ENCODE results near the gene ATAD1. TPM values are rescaled to one million over a fixed set of nuclear protein-coding genes. Genes with fewer than 3 reads are reported as not detected.
A peak's percentile ranks its signal among the peaks of the same experiment; 100 is the strongest.
"Not testable (repeated sequence)": the region's sequence is repeated elsewhere in the genome, so short reads cannot be mapped to it uniquely, and the experiment has no call there.

Gene ATAD1
- total RNA-seq, 1 experiment from 2014 or later: 18.0 TPM

GRCh38 chr10:87803328-87803727, 14.7 kb downstream of the ATAD1 start:
- no peak for DNase-seq (ENCODE audit: low spot score)

- not testable (repeated sequence) for DNase-seq (ENCODE audit: low spot score)
Observed at GRCh38 chr10:87801813-87802435, 16.1 kb downstream of the ATAD1 start.

- DNase-seq (ENCODE audit: low spot score): no peak
Observed at GRCh38 chr10:87799860-87800259, 18.2 kb downstream of the ATAD1 start.

GRCh38 chr10:87798082-87798481, 19.9 kb downstream of the ATAD1 start:
- DNase-seq (ENCODE audit: low spot score): no peak

- no peak for DNase-seq (ENCODE audit: low spot score)
Observed at GRCh38 chr10:87794285-87794684, 23.7 kb downstream of the ATAD1 start.

- no peak for DNase-seq (ENCODE audit: low spot score)
Observed at GRCh38 chr10:87790185-87790584, 27.8 kb downstream of the ATAD1 start.

- no peak for DNase-seq (ENCODE audit: low spot score)
Observed at GRCh38 chr10:87786421-87786820, 31.6 kb downstream of the ATAD1 start.

- DNase-seq (ENCODE audit: low spot score): no peak
Observed at GRCh38 chr10:87782721-87783120, 35.3 kb downstream of the ATAD1 start.

GRCh38 chr10:87781545-87781944, 36.5 kb downstream of the ATAD1 start:
- DNase-seq (ENCODE audit: low spot score): no peak

GRCh38 chr10:87776328-87776727, 41.7 kb downstream of the ATAD1 start:
- DNase-seq (ENCODE audit: low spot score): no peak

GRCh38 chr10:87775766-87776165, 42.3 kb downstream of the ATAD1 start:
- DNase-seq (ENCODE audit: low spot score): no peak

GRCh38 chr10:87771871-87772500, 46.0 kb downstream of the ATAD1 start:
- peak; percentile 60 for DNase-seq (ENCODE audit: low spot score)

- DNase-seq (ENCODE audit: low spot score): no peak
Observed at GRCh38 chr10:87767253-87767652, 50.8 kb downstream of the ATAD1 start.

GRCh38 chr10:87765666-87766376, 52.2 kb downstream of the ATAD1 start:
- DNase-seq (ENCODE audit: low spot score): no peak

- no peak for DNase-seq (ENCODE audit: low spot score)
Observed at GRCh38 chr10:87764072-87764934, 53.7 kb downstream of the ATAD1 start.

- no peak for DNase-seq (ENCODE audit: low spot score)
Observed at GRCh38 chr10:87763086-87763861, 54.8 kb downstream of the ATAD1 start.

- DNase-seq (ENCODE audit: low spot score): no peak
Observed at GRCh38 chr10:87761892-87762291, 56.1 kb downstream of the ATAD1 start.

- DNase-seq (ENCODE audit: low spot score): no peak
Observed at GRCh38 chr10:87761153-87761552, 56.9 kb downstream of the ATAD1 start.

GRCh38 chr10:87760195-87760905, 57.7 kb downstream of the ATAD1 start:
- no peak for DNase-seq (ENCODE audit: low spot score)

- no peak for DNase-seq (ENCODE audit: low spot score)
Observed at GRCh38 chr10:87759551-87759950, 58.5 kb downstream of the ATAD1 start.
